ENCODE results near the gene ELFN2.
A peak's percentile ranks its signal among the peaks of the same experiment; 100 is the strongest.

The ELFN2 gene

GRCh38 chr22:37419969-37420685 lies 7.2 kb downstream of the ELFN2 start:
- Histone ChIP-seq H3K9me2 (replicated peaks; ENCODE audit: insufficient read depth, low read length) (no peaks in the 10 kb centered on the region), H3K36me3 (replicated peaks; ENCODE audit: insufficient read depth, low read length) (no peaks in the 10 kb centered on the region), H3K27me3 (replicated peaks; ENCODE audit: insufficient read depth, low read length) (peaks cover 98% of the 10 kb centered on the region), H3K79me2 (ENCODE audit: low read length) (no peaks in the 10 kb centered on the region), H3K4me3 (ENCODE audit: low read length) (no peak overlapping the region), H3K27ac (ENCODE audit: low read length) (no peak overlapping the region), H3K4me1 (ENCODE audit: low read length) (no peaks in the 10 kb centered on the region), H4K20me1 (ENCODE audit: insufficient read depth, low read length) (no peaks in the 10 kb centered on the region), H2AFZ (ENCODE audit: low read length) (no peak overlapping the region), H3K9me3 (replicated peaks; ENCODE audit: insufficient read depth, low read length) (no peaks in the 10 kb centered on the region), H3K4me2 (ENCODE audit: low read depth, low read length) (0 out of 2 replicates have a peak overlapping the region, but pooled peaks have one; percentile 0), H3K9ac (ENCODE audit: low read length) (no peak overlapping the region), H3F3A (ENCODE audit: insufficient read depth, low read length) (no peaks in the 10 kb centered on the region)
- no peak for TF ChIP-seq CTCF (IDR thresholded peaks at IDR 0.05; ENCODE audit: low read length)
- no peak for TF ChIP-seq EZH2phosphoT487 (IDR thresholded peaks at IDR 0.05; ENCODE audit: low read length)
- peak; percentile 12 for DNase-seq

- Histone ChIP-seq H2AFZ (ENCODE audit: low read length) (no peak overlapping the region), H3K9me3 (replicated peaks; ENCODE audit: insufficient read depth, low read length) (no peaks in the 10 kb centered on the region), H3K79me2 (ENCODE audit: low read length) (no peaks in the 10 kb centered on the region)
Measured at GRCh38 chr22:37419370-37419968, 7.8 kb downstream of the ELFN2 start.

GRCh38 chr22:37418627-37419369 lies 8.5 kb downstream of the ELFN2 start:
- Histone ChIP-seq H3K27ac (ENCODE audit: low read length) (no peak overlapping the region), H4K20me1 (ENCODE audit: insufficient read depth, low read length) (no peaks in the 10 kb centered on the region), H3K9me2 (replicated peaks; ENCODE audit: insufficient read depth, low read length) (no peaks in the 10 kb centered on the region), H3K9me3 (replicated peaks; ENCODE audit: insufficient read depth, low read length) (no peaks in the 10 kb centered on the region), H3F3A (ENCODE audit: insufficient read depth, low read length) (no peaks in the 10 kb centered on the region), H3K9ac (ENCODE audit: low read length) (no peak overlapping the region), H3K4me1 (ENCODE audit: low read length) (no peaks in the 10 kb centered on the region), H3K4me2 (ENCODE audit: low read depth, low read length) (no peak overlapping the region), H3K4me3 (ENCODE audit: low read length) (no peak overlapping the region), H3K27me3 (replicated peaks; ENCODE audit: insufficient read depth, low read length) (peaks cover 98% of the 10 kb centered on the region), H3K36me3 (replicated peaks; ENCODE audit: insufficient read depth, low read length) (no peaks in the 10 kb centered on the region), H2AFZ (ENCODE audit: low read length) (no peak overlapping the region), H3K79me2 (ENCODE audit: low read length) (no peaks in the 10 kb centered on the region)
- no peak for DNase-seq
- TF ChIP-seq EZH2phosphoT487 (IDR thresholded peaks at IDR 0.05; ENCODE audit: low read length): no peak
- TF ChIP-seq EZH2 (optimal IDR thresholded peaks at IDR 0.05; ENCODE audit: low read depth, low read length): no peak
- no peak for TF ChIP-seq CTCF (IDR thresholded peaks at IDR 0.05; ENCODE audit: low read length)

More at GRCh38 chr22:37419370-37419968, 7.8 kb downstream of the ELFN2 start:
- TF ChIP-seq EZH2phosphoT487 (IDR thresholded peaks at IDR 0.05; ENCODE audit: low read length) (no peak), EZH2 (optimal IDR thresholded peaks at IDR 0.05; ENCODE audit: low read depth, low read length) (no peak), CTCF (IDR thresholded peaks at IDR 0.05; ENCODE audit: low read length) (no peak)
- DNase-seq: no peak
- no peaks in the 10 kb centered on the region for H4K20me1 ChIP-seq (ENCODE audit: insufficient read depth, low read length)
- no peak overlapping the region for H3K4me3 ChIP-seq (ENCODE audit: low read length)
- H3K4me2 ChIP-seq (ENCODE audit: low read depth, low read length): no peak overlapping the region
- H3K9ac ChIP-seq (ENCODE audit: low read length): no peak overlapping the region
- no peaks in the 10 kb centered on the region for H3K36me3 ChIP-seq (replicated peaks; ENCODE audit: insufficient read depth, low read length)
- H3K27me3 ChIP-seq (replicated peaks; ENCODE audit: insufficient read depth, low read length): peaks cover 98% of the 10 kb centered on the region
- no peak overlapping the region for H3K27ac ChIP-seq (ENCODE audit: low read length)
- H3K9me2 ChIP-seq (replicated peaks; ENCODE audit: insufficient read depth, low read length): no peaks in the 10 kb centered on the region
- H3K4me1 ChIP-seq (ENCODE audit: low read length): no peaks in the 10 kb centered on the region
- no peaks in the 10 kb centered on the region for H3F3A ChIP-seq (ENCODE audit: insufficient read depth, low read length)

Measured in MM.1S (cell line).